K562 (cell line): ENCODE results near the gene GLIS1. TPM values are rescaled to one million over a fixed set of nuclear protein-coding genes. Genes with fewer than 3 reads are reported as not detected.
A peak's percentile ranks its signal among the peaks of the same experiment; 100 is the strongest.

Source experiments
- CTBP1 ChIP-seq: fragments of 450-650 bp; IDR thresholded peaks from 2 replicates; pipeline ENCODE4 v1.6.1; 2016; ENCODE audit warnings: borderline replicate concordance
- E2F8 ChIP-seq: fragments of 450-650 bp; IDR thresholded peaks from 2 replicates; pipeline ENCODE4 v1.7.1; 2018; ENCODE audit warnings: mild to moderate bottlenecking, low read depth; ENCODE audit not compliant: partially characterized antibody
- FIP1L1 ChIP-seq: fragments of 200-400 bp; formaldehyde crosslinking; IDR thresholded peaks from 2 replicates; pipeline ENCODE4 v1.6.1; 2018; ENCODE audit warnings: mild to moderate bottlenecking, low read depth, low read length; ENCODE audit not compliant: poor library complexity, severe bottlenecking
- FOSL1 ChIP-seq: fragments of 200-800 bp; sonication (Bioruptor generic); conservative IDR thresholded peaks from 2 replicates; pipeline ENCODE4 v1.6.1; 2016; ENCODE audit warnings: missing genetic modification characterization, missing compliant biosample characterization
- FOXM1 ChIP-seq, 2 experiments: fragments of 450-650 bp in 1 of 2; sonication (generic) in 1 of 2; formaldehyde crosslinking in 1 of 2; IDR thresholded peaks; 2 replicates each; pipeline versions ENCODE4 v1.6.1 to v1.9.0; 2017 to 2022; ENCODE audit warnings: low read depth in 2 of 2, mild to moderate bottlenecking in 2 of 2, missing genetic modification reagents in 1 of 2, moderate library complexity in 1 of 2
- HSF4 ChIP-seq: fragments of 250-450 bp; sonication (Bioruptor Pico); IDR thresholded peaks from 2 replicates; pipeline ENCODE4 v2.1.2; 2022; ENCODE audit warnings: mild to moderate bottlenecking, moderate library complexity, borderline replicate concordance
- NCOA6 ChIP-seq: fragments of 450-650 bp; IDR thresholded peaks from 2 replicates; pipeline ENCODE4 v1.6.1; 2017; ENCODE audit warnings: mild to moderate bottlenecking
- NR4A1 ChIP-seq, 2 experiments: fragments of 250-450 bp in 1 of 2; fragments of 450-650 bp in 1 of 2; sonication (Bioruptor Pico) in 1 of 2; IDR thresholded peaks; 2 replicates each; pipeline versions ENCODE4 v1.4.0 to v1.6.1; 2016 to 2020; ENCODE audit warnings: mild to moderate bottlenecking in 2 of 2, missing compliant biosample characterization in 1 of 2, missing genetic modification characterization in 1 of 2, moderate library complexity in 1 of 2
- RBM17 ChIP-seq: fragments of 200-400 bp; formaldehyde crosslinking; IDR thresholded peaks from 2 replicates; pipeline ENCODE4 v1.6.1; 2017; ENCODE audit warnings: low read depth, mild to moderate bottlenecking, low read length, borderline replicate concordance
- TAF15 ChIP-seq: fragments of 200-400 bp; formaldehyde crosslinking; IDR thresholded peaks from 2 replicates; pipeline ENCODE4 v1.6.1; 2017; ENCODE audit warnings: mild to moderate bottlenecking, low read depth, low read length, moderate library complexity
- ZNF134 ChIP-seq: fragments of 250-450 bp; sonication (Bioruptor Pico); conservative IDR thresholded peaks from 2 replicates; pipeline ENCODE4 v1.4.0; 2020
- ZNF740 ChIP-seq, 3 experiments: fragments of 200-800 bp in 1 of 3; sonication (Bioruptor generic) in 1 of 3; sonication (generic) in 1 of 3; formaldehyde crosslinking in 1 of 3; IDR thresholded peaks; 2 replicates each; pipeline versions ENCODE4 v1.6.1 to v1.8.0; 2016 to 2022; ENCODE audit warnings: mild to moderate bottlenecking in 2 of 3, missing compliant biosample characterization in 2 of 3, missing genetic modification characterization in 2 of 3, missing genetic modification reagents in 1 of 3
- ZNF76 ChIP-seq: fragments of 250-450 bp; sonication (Bioruptor Pico); IDR thresholded peaks from 2 replicates; pipeline ENCODE4 v1.4.0; 2020; ENCODE audit warnings: mild to moderate bottlenecking, moderate library complexity, borderline replicate concordance
- polyA plus RNA-seq, 8 experiments: library from polyadenylated mRNA; depleted of rRNA in 4 of 8; stranded (reverse) in 5 of 8; unstranded in 3 of 8; fragments of >200 nt; fragmentation: Nextera tagmentation in 2 of 8; fragmentation: Illumina TruSeq in 1 of 8; extraction: Ambion mirVana in 2 of 8; extraction: Trizol in 1 of 8; gene quantifications; 2 replicates each; pipeline versions ENCODE4 v1.2.1 to v1.2.3, GENCODE V29; 2011 to 2014; ENCODE audit warnings: inconsistent platforms in 1 of 8, missing spikeins in 1 of 8
- total RNA-seq, 7 experiments: library from RNA; depleted of rRNA in 6 of 7; stranded (reverse); fragments of >200 nt in 6 of 7; fragmentation: Illumina TruSeq in 2 of 7; extraction: Trizol in 2 of 7; gene quantifications; 2 replicates each; pipeline versions ENCODE4 v1.2.1 to v1.2.3, GENCODE V29; 2011 to 2021; ENCODE audit warnings: low replicate concordance in 1 of 7
- TF ChIP-seq, protein P1 (sequence below): fragments of 250-450 bp; sonication (Bioruptor Pico); IDR thresholded peaks from 2 replicates; pipeline ENCODE4 v1.8.0; 2021; ENCODE audit warnings: mild to moderate bottlenecking, moderate library complexity
- TF ChIP-seq, protein P2 (sequence below): sonication (generic); formaldehyde crosslinking; IDR thresholded peaks from 2 replicates; pipeline ENCODE4 v1.8.0; 2022; ENCODE audit warnings: mild to moderate bottlenecking, missing genetic modification reagents

The GLIS1 gene
- total and polyA plus RNA-seq, 9 of the 15 experiments (the other 6 are each of a cell fraction or from before 2014, with no cell fraction given) = not detected

GRCh38 chr1:53568540-53568939, 170.4 kb downstream of the GLIS1 start (continued):
- TF ChIP-seq, protein P1, sequence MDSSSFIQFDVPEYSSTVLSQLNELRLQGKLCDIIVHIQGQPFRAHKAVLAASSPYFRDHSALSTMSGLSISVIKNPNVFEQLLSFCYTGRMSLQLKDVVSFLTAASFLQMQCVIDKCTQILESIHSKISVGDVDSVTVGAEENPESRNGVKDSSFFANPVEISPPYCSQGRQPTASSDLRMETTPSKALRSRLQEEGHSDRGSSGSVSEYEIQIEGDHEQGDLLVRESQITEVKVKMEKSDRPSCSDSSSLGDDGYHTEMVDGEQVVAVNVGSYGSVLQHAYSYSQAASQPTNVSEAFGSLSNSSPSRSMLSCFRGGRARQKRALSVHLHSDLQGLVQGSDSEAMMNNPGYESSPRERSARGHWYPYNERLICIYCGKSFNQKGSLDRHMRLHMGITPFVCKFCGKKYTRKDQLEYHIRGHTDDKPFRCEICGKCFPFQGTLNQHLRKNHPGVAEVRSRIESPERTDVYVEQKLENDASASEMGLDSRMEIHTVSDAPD (CRISPR knock-in tag) = no peak
- TF ChIP-seq E2F8 (no peak), NR4A1 (CRISPR knock-in tag; IDR thresholded peaks at IDR 0.05) (no peak), NR4A1 (tag; IDR thresholded peaks at IDR 0.05) (no peak), ZNF740 (CRISPR knock-in tag; IDR thresholded peaks at IDR 0.05) (no peak), ZNF740 (tag; IDR thresholded peaks at IDR 0.05) (no peak), HSF4 (CRISPR knock-in tag) (no peak), RBM17 (no peak), ZNF134 (CRISPR knock-in tag) (peak; percentile 42; the same call in 1 of the 2 replicates), FIP1L1 (no peak), ZNF76 (CRISPR knock-in tag) (no peak), TAF15 (no peak), FOXM1 (IDR thresholded peaks at IDR 0.05; ENCODE audit: low read depth) (no peak), FOXM1 (CRISPR knock-in tag; IDR thresholded peaks at IDR 0.05; ENCODE audit: low read depth) (no peak), NCOA6 (no peak), FOSL1 (peak; percentile 44; the same call in 1 of the 2 replicates), CTBP1 (peak; percentile 30; the same call in 1 of the 2 replicates)
- TF ChIP-seq, protein P2, sequence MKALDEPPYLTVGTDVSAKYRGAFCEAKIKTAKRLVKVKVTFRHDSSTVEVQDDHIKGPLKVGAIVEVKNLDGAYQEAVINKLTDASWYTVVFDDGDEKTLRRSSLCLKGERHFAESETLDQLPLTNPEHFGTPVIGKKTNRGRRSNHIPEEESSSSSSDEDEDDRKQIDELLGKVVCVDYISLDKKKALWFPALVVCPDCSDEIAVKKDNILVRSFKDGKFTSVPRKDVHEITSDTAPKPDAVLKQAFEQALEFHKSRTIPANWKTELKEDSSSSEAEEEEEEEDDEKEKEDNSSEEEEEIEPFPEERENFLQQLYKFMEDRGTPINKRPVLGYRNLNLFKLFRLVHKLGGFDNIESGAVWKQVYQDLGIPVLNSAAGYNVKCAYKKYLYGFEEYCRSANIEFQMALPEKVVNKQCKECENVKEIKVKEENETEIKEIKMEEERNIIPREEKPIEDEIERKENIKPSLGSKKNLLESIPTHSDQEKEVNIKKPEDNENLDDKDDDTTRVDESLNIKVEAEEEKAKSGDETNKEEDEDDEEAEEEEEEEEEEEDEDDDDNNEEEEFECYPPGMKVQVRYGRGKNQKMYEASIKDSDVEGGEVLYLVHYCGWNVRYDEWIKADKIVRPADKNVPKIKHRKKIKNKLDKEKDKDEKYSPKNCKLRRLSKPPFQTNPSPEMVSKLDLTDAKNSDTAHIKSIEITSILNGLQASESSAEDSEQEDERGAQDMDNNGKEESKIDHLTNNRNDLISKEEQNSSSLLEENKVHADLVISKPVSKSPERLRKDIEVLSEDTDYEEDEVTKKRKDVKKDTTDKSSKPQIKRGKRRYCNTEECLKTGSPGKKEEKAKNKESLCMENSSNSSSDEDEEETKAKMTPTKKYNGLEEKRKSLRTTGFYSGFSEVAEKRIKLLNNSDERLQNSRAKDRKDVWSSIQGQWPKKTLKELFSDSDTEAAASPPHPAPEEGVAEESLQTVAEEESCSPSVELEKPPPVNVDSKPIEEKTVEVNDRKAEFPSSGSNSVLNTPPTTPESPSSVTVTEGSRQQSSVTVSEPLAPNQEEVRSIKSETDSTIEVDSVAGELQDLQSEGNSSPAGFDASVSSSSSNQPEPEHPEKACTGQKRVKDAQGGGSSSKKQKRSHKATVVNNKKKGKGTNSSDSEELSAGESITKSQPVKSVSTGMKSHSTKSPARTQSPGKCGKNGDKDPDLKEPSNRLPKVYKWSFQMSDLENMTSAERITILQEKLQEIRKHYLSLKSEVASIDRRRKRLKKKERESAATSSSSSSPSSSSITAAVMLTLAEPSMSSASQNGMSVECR (CRISPR knock-in tag) = no peak
